ENCODE data around the gene MBOAT1. TPM values are rescaled to one million over a fixed set of nuclear protein-coding genes. Genes with fewer than 3 reads are reported as not detected.

Gene MBOAT1, protein sequence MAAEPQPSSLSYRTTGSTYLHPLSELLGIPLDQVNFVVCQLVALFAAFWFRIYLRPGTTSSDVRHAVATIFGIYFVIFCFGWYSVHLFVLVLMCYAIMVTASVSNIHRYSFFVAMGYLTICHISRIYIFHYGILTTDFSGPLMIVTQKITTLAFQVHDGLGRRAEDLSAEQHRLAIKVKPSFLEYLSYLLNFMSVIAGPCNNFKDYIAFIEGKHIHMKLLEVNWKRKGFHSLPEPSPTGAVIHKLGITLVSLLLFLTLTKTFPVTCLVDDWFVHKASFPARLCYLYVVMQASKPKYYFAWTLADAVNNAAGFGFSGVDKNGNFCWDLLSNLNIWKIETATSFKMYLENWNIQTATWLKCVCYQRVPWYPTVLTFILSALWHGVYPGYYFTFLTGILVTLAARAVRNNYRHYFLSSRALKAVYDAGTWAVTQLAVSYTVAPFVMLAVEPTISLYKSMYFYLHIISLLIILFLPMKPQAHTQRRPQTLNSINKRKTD
- 10 to 100 TPM; 13.3 to 16.1 TPM for total RNA-seq

DNA sequence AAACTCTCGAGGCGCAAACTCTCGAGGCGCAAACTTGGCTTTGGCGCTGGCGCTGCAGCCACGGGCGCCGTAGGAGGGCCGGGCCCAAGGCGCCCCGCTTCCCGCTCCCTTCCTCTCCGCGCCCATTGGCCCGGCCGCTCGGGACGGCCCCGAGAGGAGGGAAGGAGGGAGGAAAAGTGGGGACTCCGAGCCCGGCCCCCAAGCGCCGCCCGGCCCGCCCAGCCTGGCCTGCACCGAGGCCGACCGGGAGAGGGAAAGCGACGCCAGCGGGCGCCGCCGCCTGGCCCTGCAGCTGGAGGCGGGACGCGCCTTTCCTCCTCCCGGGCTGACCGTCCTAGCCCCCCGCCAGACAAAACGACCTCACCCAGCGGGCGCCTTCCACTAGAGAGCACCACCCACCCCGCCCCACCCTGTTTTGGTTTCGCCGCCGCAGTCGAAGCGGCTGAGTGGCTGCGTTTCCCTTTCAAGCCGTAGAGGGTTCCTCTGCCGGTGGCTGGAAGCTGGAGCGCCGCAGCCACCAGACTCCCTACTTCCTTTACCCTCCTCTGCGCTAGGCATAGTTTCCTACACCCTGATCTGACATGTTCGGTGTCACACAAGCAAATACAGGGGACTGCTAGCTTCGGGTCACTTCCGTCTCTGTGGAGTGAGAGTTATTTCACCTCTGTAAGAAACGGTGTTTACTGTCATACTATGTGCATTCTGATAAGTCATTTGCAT lies at the start of gene MBOAT1:
MBOAT1 (minus strand) TSS at position 78 of the 720 bp plus-strand sequence. CDS start 235 bp downstream, outside the sequence.
- Mint-ChIP-seq H3K4me1 (peaks cover 37% of the 10 kb centered on the region), H3K36me3 (ENCODE audit: low read depth) (no peaks in the 10 kb centered on the region), H3K27ac (peak within 1 kb of the TSS; percentile 97), H3K9me3 (ENCODE audit: low read depth) (no peaks in the 10 kb centered on the region), H3K27me3 (no peaks in the 10 kb centered on the region), H3K4me3 (peak within 1 kb of the TSS; percentile 95)
- peak; percentile 89 for ATAC-seq
- ChIA-PET POLR2A (interaction anchor here (1.0 kb wide), 1 partner anchor 144 kb away, joined by 3 read pairs; no protein-coding TSS in a partner anchor), CTCF (interaction anchor here (0.6 to 1.8 kb wide), 7 partner anchors 11 to 318 kb away, joined by 3 to 7 read pairs (median 3); no protein-coding TSS in a partner anchor)
- intact Hi-C loops (cut with DNase I, micrococcal nuclease), result loop anchor here (1.0 to 5.0 kb wide), 9 partner anchors 10 to 1950 kb away; partner anchors contain the start of genes CDKAL1 (in 2 of the 2), E2F3 (in 2 of the 2), DEK (in 1 of the 2) and SOX4 (in 1 of the 2)
- DNase-seq, result peak; percentile 85

DNA sequence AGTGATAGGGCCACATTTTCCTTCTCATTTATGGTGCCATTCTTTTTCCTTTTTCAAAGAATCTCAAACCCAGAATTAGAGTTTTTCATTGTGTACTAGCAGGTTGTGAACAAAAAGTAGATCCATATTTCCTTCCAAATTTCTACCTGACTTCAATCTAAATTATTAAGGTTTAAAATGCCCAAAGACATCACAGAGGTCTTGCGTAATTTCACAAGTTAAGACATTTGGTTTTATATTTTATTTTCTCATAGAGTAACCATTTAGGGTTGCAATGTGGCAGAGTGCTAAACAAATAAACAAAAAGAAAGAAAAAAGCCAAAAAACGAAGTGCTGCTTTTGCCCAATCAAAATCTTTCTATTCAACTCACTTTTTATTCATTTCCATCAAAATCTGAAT lies 49.4 kb upstream of the MBOAT1 start:
- Mint-ChIP-seq H3K27ac (no peak overlapping the region), H3K36me3 (ENCODE audit: low read depth) (no peaks in the 10 kb centered on the region), H3K4me1 (peaks cover under 1% of the 10 kb centered on the region), H3K9me3 (ENCODE audit: low read depth) (no peaks in the 10 kb centered on the region), H3K4me3 (no peak overlapping the region), H3K27me3 (no peaks in the 10 kb centered on the region)
- intact Hi-C loops (cut with DNase I, micrococcal nuclease), result no loop called here
- DNase-seq (no peak), ATAC-seq (no peak)
- POLR2A ChIA-PET, result no interaction called here
- CTCF ChIA-PET, result no interaction called here

DNA sequence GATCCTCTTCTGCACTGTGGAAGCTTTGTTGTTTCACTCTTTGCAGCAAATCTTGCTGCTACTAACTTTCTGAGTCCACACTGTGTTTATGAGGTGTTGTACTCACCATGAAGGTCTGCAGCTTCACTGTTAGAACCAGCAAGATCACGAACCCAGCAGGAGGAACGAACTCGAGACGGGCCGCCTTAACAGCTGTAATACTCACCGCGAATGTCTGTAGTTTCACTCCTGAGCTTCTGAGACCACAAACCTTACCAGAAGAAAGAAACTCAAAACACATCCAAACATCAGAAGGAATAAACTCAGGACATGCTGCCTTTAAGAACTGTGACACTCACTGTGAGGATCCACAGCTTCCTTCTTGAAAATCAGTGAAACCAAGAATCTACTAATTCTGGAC lies 48.1 kb upstream of the MBOAT1 start:
- intact Hi-C loops (cut with DNase I, micrococcal nuclease), result no loop called here
- Mint-ChIP-seq H3K36me3 (ENCODE audit: low read depth) (no peaks in the 10 kb centered on the region), H3K27me3 (no peaks in the 10 kb centered on the region), H3K4me1 (no peaks in the 10 kb centered on the region), H3K9me3 (ENCODE audit: low read depth) (no peaks in the 10 kb centered on the region), H3K27ac (no peak overlapping the region), H3K4me3 (no peak overlapping the region)
- DNase-seq (no peak), ATAC-seq (no peak)
- POLR2A ChIA-PET, result no interaction called here
- CTCF ChIA-PET, result interaction anchor here (1.2 kb wide), 1 partner anchor 18 kb away, joined by 5 read pairs; no protein-coding TSS in a partner anchor

DNA sequence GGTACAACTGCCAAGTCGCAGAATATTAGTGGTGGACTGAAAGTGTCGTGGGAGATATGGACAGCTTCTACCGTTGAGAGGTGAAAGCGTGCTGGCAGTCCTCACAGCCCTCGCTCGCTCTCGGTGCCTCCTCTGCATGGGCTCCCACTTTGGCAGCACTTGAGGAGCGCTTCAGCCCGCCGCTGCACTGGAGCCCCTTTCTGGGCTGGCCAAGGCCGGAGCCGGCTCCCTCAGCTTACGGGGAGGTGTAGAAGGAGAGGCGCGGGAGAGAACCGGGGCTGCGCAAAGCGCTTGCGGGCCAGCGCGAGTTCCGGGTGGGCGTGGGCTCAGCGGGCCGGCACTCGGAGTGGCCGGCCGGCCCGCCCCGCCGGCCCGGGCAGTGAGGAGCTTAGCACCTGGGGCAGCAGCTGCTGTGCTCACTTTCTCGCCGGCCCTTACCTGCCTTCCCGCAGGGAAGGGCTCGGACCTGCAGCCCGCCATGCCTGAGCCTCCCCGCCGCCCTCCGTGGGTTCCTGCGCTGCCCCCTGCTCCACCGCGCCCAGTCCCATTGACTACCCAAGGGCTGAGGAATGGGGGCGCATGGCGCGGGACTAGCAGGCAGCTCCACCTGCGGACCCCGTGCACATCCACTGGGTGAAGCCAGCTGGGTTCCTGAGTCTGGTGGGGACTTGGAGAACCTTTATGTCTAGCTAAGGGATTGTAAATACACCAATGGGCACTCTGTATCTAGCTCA lies 47.2 kb upstream of the MBOAT1 start:
- Mint-ChIP-seq H3K4me1 (no peaks in the 10 kb centered on the region), H3K9me3 (ENCODE audit: low read depth) (no peaks in the 10 kb centered on the region), H3K27me3 (no peaks in the 10 kb centered on the region), H3K27ac (no peak overlapping the region), H3K36me3 (ENCODE audit: low read depth) (no peaks in the 10 kb centered on the region), H3K4me3 (no peak overlapping the region)
- ChIA-PET CTCF (interaction anchor here (0.6 to 1.2 kb wide), 3 partner anchors 17 to 813 kb away, joined by 3 to 5 read pairs (median 3); no protein-coding TSS in a partner anchor), POLR2A (no interaction called here)
- no peak for DNase-seq
- intact Hi-C loops (cut with DNase I, micrococcal nuclease), result no loop called here
- ATAC-seq, result no peak

DNA sequence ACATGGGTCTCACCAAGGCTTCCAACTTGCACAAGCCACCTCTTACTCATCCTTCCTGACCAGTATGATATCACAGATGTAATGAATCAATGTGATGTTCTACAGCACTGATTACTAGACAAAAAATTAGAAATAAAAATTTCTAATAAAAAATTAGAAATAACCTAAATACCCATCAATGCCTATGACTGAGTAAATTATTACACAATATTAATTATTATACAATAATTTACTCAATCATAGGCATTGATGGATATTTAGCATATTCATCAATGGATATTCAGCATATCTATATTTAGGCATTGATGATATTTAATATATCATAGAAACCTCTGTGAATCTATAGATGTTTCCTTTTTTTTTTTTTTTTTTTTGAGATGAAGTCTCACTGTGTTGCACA lies 43.2 kb upstream of the MBOAT1 start:
- Mint-ChIP-seq H3K4me1 (no peaks in the 10 kb centered on the region), H3K36me3 (ENCODE audit: low read depth) (no peaks in the 10 kb centered on the region), H3K9me3 (ENCODE audit: low read depth) (no peaks in the 10 kb centered on the region), H3K27ac (no peak overlapping the region), H3K4me3 (no peak overlapping the region), H3K27me3 (no peaks in the 10 kb centered on the region)
- intact Hi-C loops (cut with DNase I, micrococcal nuclease), result no loop called here
- ATAC-seq, result no peak
- no peak for DNase-seq
- CTCF ChIA-PET, result no interaction called here
- POLR2A ChIA-PET, result no interaction called here

DNA sequence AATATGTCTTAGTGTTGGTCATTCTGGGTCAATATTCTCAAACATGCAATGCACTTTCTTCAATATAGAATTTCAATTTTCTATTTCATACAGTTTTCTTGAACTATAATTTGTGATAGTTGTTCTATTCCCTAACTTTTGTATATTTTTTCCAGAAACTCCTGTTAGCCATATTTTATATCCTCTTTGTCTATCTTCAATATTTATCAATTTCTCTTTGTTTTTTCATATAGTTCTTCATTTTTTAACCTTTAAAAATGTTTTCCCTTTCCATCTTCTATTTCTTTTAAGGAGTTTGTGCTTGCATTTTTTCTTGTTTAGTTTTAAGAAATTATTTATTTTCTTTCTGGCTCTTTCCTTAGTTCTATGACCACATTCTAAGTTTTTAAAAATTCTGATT lies 42.0 kb upstream of the MBOAT1 start:
- CTCF ChIA-PET, result no interaction called here

DNA sequence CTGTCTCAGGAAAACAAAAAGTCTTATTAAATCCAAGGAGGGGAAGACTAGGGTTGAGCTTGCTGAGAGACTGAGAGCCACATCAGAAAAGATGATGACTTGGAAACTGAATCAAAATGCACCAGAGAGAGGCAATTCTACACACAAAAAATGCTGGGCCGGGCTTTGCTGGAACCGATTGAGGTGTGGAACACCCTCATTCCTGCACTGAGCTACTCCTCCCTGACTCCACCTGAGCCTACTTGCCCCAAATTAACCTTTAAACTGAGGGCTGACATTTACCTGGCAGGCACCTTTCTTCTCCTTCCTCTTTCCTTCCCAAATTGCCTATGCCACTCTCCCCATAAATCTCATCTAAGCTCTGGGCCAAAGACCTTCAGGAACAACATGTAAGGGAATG lies 40.8 kb upstream of the MBOAT1 start:
- no peaks in the 10 kb centered on the region for H3K9me3 Mint-ChIP-seq (ENCODE audit: low read depth)
- intact Hi-C loops (cut with DNase I, micrococcal nuclease), result no loop called here
- ATAC-seq, result no peak
- H3K27ac Mint-ChIP-seq, result no peak overlapping the region
- no peak overlapping the region for H3K4me3 Mint-ChIP-seq
- no peaks in the 10 kb centered on the region for H3K27me3 Mint-ChIP-seq
- no peaks in the 10 kb centered on the region for H3K4me1 Mint-ChIP-seq
- no peaks in the 10 kb centered on the region for H3K36me3 Mint-ChIP-seq (ENCODE audit: low read depth)
- DNase-seq, result no peak
- ChIA-PET CTCF (no interaction called here), POLR2A (no interaction called here)

More for the DNA sequence above, 42.0 kb upstream of the MBOAT1 start:
- DNase-seq, result no peak
- Mint-ChIP-seq H3K9me3 (ENCODE audit: low read depth) (no peaks in the 10 kb centered on the region), H3K27ac (no peak overlapping the region), H3K4me3 (no peak overlapping the region), H3K36me3 (ENCODE audit: low read depth) (no peaks in the 10 kb centered on the region), H3K4me1 (no peaks in the 10 kb centered on the region), H3K27me3 (no peaks in the 10 kb centered on the region)
- ATAC-seq, result no peak
- POLR2A ChIA-PET, result interaction anchor here (0.7 kb wide), 1 partner anchor 17 kb away, joined by 3 read pairs; no protein-coding TSS in a partner anchor
- intact Hi-C loops (cut with DNase I, micrococcal nuclease), result no loop called here

DNA sequence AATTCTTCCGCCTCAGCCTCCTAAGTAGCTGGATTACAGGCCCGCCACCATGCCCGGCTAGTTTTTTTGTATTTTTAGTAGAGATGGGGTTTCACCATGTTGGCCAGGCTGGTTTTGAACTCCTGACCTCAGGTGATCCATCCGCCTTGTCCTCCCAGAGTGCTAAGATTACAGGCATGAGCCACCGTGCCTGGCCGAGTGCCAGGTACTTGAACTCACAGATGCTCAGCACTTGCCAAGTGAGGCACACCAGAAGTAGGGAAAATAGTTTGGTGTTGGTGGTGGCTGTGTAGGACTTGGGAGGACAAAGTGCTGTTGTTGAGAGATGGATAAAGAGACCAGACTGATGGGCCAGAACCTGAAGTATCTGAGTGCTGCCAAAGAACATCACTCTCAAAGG lies 40.0 kb upstream of the MBOAT1 start:
- Mint-ChIP-seq H3K27ac (no peak overlapping the region), H3K36me3 (ENCODE audit: low read depth) (no peaks in the 10 kb centered on the region), H3K4me1 (no peaks in the 10 kb centered on the region), H3K9me3 (ENCODE audit: low read depth) (no peaks in the 10 kb centered on the region), H3K27me3 (no peaks in the 10 kb centered on the region), H3K4me3 (no peak overlapping the region)
- CTCF ChIA-PET, result no interaction called here
- DNase-seq (no peak), ATAC-seq (no peak)
- intact Hi-C loops (cut with DNase I, micrococcal nuclease), result no loop called here
- POLR2A ChIA-PET, result no interaction called here

DNA sequence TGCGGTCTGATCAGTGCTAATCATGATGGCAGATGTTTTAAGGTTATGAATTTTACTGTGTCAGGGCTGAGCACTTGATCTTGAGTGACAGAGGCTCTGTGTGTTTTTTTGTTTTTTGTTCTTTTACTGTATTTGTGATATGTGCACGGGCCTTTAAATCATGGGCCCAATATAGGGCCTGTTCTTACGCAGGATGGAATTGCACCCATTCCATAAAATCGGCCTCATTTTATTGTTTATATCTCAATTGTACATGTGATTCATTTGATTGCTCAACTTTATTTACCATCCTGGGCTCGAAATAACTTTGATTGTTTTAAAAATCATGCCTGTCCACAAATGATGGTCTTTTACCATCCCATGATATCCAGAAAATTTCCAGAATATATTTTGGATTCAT lies 39.3 kb upstream of the MBOAT1 start:
- CTCF ChIA-PET, result no interaction called here
- POLR2A ChIA-PET, result no interaction called here
- intact Hi-C loops (cut with DNase I, micrococcal nuclease), result no loop called here
- Mint-ChIP-seq H3K27me3 (no peaks in the 10 kb centered on the region), H3K4me3 (no peak overlapping the region), H3K9me3 (ENCODE audit: low read depth) (no peaks in the 10 kb centered on the region), H3K27ac (no peak overlapping the region), H3K4me1 (no peaks in the 10 kb centered on the region), H3K36me3 (ENCODE audit: low read depth) (no peaks in the 10 kb centered on the region)
- ATAC-seq (no peak), DNase-seq (no peak)

DNA sequence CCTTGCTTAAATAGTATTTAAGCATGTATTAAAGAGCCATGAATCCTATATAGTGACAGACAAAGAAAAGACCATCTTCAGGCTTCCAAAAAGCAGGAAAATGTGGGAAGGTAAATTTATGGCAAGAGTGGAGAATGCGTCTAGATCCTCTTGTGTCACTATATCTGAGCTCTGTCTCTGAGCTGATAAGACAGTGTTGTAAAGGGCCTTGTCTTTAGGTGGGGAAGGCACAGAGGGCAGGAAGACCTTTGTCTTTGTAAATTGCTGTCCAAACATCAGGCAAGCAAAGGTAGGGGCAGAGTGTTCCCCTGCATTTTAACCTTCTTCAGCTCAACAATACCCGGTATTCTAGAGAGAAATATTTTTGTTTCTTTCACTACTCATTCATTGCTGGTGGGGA lies 33.9 kb upstream of the MBOAT1 start:
- H3K27me3 Mint-ChIP-seq, result no peaks in the 10 kb centered on the region
- no peaks in the 10 kb centered on the region for H3K36me3 Mint-ChIP-seq (ENCODE audit: low read depth)
- H3K4me1 Mint-ChIP-seq, result no peaks in the 10 kb centered on the region
- no peak overlapping the region for H3K4me3 Mint-ChIP-seq
- ATAC-seq (no peak), DNase-seq (no peak)
- ChIA-PET CTCF (interaction anchor here (0.6 kb wide), 1 partner anchor 880 kb away, joined by 3 read pairs; no protein-coding TSS in a partner anchor), POLR2A (no interaction called here)
- intact Hi-C loops (cut with DNase I, micrococcal nuclease), result no loop called here
- no peaks in the 10 kb centered on the region for H3K9me3 Mint-ChIP-seq (ENCODE audit: low read depth)
- no peak overlapping the region for H3K27ac Mint-ChIP-seq

Data from activated CD4-positive, alpha-beta T cell treated with anti-CD3 and anti-CD28 coated beads for 36 hours (primary cell).